GM12892 (cell line): Measurements from ENCODE around the gene HSCB.

Experiments
- POLR2A ChIP-seq: IDR thresholded peaks from 2 replicates; pipeline ENCODE4 v1.6.1; 2011; ENCODE audit warnings: low read depth, low read length, control low read depth
- POLR2AphosphoS5 ChIP-seq: IDR thresholded peaks from 2 replicates; pipeline ENCODE4 v1.6.1; 2011; ENCODE audit warnings: low read depth, low read length, control low read depth

DNA sequence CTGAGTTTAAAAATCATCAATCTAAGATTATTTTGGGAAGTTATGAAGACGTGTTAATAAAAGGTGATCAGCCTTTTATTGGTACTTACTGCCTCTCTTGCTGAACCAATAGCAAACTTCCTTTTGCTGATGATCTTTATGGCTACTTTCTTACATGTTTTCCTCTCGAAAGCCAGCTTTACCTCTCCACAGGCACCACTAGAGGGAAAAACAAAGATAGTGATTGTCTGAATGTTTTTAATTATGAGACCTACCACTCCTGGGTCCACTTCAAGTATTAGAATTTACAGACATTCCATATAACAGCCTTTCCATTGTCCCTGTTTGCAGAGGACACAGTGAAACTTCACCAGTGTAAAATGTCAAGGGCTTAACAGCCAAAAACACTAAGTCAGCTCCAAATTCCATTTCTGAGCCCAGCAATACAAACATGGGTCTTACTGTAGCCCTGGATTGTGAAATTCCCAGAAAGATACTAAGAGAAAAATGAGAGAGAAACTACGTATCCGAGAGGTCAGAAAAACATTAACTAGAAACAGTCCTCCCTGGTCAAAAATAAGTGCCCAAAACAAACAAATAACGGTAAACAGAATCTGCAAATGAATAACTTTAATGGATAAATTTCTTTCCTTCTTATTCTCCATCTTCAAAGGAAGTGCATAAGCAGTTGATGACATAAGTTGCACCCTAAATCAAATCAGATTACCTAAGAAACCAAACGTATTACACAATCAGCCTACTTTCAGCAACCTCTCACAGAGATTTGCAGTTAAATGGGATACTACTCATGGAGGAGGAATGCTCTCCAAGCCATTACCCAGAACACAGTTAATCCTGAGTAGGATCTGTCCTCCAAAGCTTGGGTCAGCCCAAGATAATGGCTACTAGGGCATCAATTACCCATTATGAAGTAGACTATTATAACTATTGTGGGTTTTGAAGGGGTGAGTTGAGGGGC lies 29.7 kb upstream of the HSCB start:
- TF ChIP-seq POLR2AphosphoS5, result no peak
- no peak for TF ChIP-seq POLR2A
